Smooth muscle cell (in vitro differentiated cells): ENCODE measurements around the gene GABBR1. TPM values are rescaled to one million over a fixed set of nuclear protein-coding genes. Genes with fewer than 3 reads are reported as not detected.

Experiments used
- DNase-seq: peaks from one replicate; lab custom pipeline; 2025; ENCODE audit not compliant: unreplicated experiment; lab: John Stamatoyannopoulos, UW
- H2AFZ ChIP-seq: fragments of 200-600 bp; sonication (generic); 2 replicates; pipeline ENCODE4 v1.6.0; 2016; ENCODE audit warnings: antibody characterized with exemption, low read depth, mild to moderate bottlenecking
- H3F3A ChIP-seq: fragments of 200-600 bp; sonication (generic); 2 replicates; pipeline ENCODE4 v1.6.0; 2017; ENCODE audit warnings: antibody characterized with exemption, low read depth
- H3K27ac ChIP-seq: fragments of 200-600 bp; sonication (generic); 2 replicates; pipeline ENCODE4 v1.5.1; 2016; ENCODE audit warnings: low read depth, mild to moderate bottlenecking
- H3K27me3 ChIP-seq: fragments of 200-600 bp; sonication (generic); 2 replicates; pipeline ENCODE4 v1.6.1; 2016; ENCODE audit warnings: low read depth, mild to moderate bottlenecking
- H3K36me3 ChIP-seq: fragments of 200-600 bp; sonication (generic); 2 replicates; pipeline ENCODE4 v1.5.1; 2016; ENCODE audit warnings: low read depth
- H3K4me1 ChIP-seq: fragments of 200-600 bp; sonication (generic); 2 replicates; pipeline ENCODE4 v1.5.1; 2016; ENCODE audit warnings: low read depth
- H3K4me2 ChIP-seq: fragments of 200-600 bp; sonication (generic); 2 replicates; pipeline ENCODE4 v1.6.0; 2016; ENCODE audit warnings: mild to moderate bottlenecking
- H3K4me3 ChIP-seq: fragments of 200-600 bp; sonication (generic); 2 replicates; pipeline ENCODE4 v1.5.1; 2016; ENCODE audit warnings: mild to moderate bottlenecking
- H3K79me2 ChIP-seq: fragments of 200-600 bp; sonication (generic); 2 replicates; pipeline ENCODE4 v1.6.0; 2016; ENCODE audit warnings: low read depth, mild to moderate bottlenecking
- H3K9ac ChIP-seq: fragments of 200-600 bp; sonication (generic); 2 replicates; pipeline ENCODE4 v1.6.0; 2016; ENCODE audit warnings: low read depth
- H3K9me3 ChIP-seq: fragments of 200-600 bp; sonication (generic); replicated peaks from 2 replicates; pipeline ENCODE4 v1.5.1; 2016; ENCODE audit warnings: low read depth
- H4K20me1 ChIP-seq: fragments of 200-600 bp; sonication (generic); 2 replicates; pipeline ENCODE4 v1.6.0; 2016; ENCODE audit warnings: low read depth
- WGBS: methylation state at CpG from one replicate; pipeline ENCODE4 v1.1.7; 2016; ENCODE audit warnings: low lambda C conversion rate; 5-methylcytosine and 5-hydroxymethylcytosine counted together
- polyA plus RNA-seq: library from polyadenylated mRNA; unstranded; fragments of >200 nt; fragmentation: Nextera tagmentation; extraction: Ambion mirVana; gene quantifications from 2 replicates; pipeline ENCODE4 v1.2.1, GENCODE V29; 2016
- total RNA-seq: library from RNA; depleted of rRNA; stranded (reverse); fragments of >200 nt; gene quantifications from 2 replicates; pipeline ENCODE4 v1.2.3, GENCODE V29; 2014
- TF ChIP-seq, protein P1 (sequence below): fragments of 200-600 bp; sonication (generic); IDR thresholded peaks from 2 replicates; pipeline ENCODE4 v1.5.1; 2017; ENCODE audit warnings: borderline replicate concordance, mild to moderate bottlenecking, antibody characterized with exemption; ENCODE audit not compliant: insufficient read depth, poor library complexity, severe bottlenecking

GABBR1 gene
- total and polyA plus RNA-seq, 2 experiments from 2014 or later: 13.2 to 26.0 TPM

DNA sequence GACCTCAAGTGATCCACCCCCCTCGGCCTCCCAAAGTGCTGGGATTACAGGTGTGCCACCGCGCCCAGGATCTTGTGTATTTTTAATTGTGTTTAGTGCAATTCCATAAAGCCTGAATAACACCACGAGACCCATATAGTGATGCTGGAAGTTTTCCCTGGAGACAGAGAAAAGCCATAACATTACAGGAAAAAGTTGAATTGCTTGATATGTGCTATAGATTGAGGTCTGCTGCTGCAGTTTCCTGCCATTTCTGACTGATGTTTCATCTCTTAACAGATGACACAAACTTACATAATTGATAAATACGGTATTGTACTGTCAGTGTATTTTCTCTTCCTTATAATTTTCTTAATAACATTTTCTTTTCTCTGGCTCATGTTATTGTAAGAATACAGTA is 66.1 kb downstream of the GABBR1 start:
- no peak overlapping the region for H3K27ac ChIP-seq
- DNase-seq: no peak
- no peaks in the 10 kb centered on the region for H3K79me2 ChIP-seq
- no peaks in the 10 kb centered on the region for H4K20me1 ChIP-seq
- WGBS: 81% methylated on average over 5 of the region's 5 CpGs
- peaks cover 7% of the 10 kb centered on the region for H3K27me3 ChIP-seq
- no peak overlapping the region for H3K4me3 ChIP-seq
- no peaks in the 10 kb centered on the region for H3K4me1 ChIP-seq
- no peak overlapping the region for H3K4me2 ChIP-seq
- H3K9me3 ChIP-seq: no peaks in the 10 kb centered on the region
- no peaks in the 10 kb centered on the region for H3K36me3 ChIP-seq
- TF ChIP-seq, protein P1, sequence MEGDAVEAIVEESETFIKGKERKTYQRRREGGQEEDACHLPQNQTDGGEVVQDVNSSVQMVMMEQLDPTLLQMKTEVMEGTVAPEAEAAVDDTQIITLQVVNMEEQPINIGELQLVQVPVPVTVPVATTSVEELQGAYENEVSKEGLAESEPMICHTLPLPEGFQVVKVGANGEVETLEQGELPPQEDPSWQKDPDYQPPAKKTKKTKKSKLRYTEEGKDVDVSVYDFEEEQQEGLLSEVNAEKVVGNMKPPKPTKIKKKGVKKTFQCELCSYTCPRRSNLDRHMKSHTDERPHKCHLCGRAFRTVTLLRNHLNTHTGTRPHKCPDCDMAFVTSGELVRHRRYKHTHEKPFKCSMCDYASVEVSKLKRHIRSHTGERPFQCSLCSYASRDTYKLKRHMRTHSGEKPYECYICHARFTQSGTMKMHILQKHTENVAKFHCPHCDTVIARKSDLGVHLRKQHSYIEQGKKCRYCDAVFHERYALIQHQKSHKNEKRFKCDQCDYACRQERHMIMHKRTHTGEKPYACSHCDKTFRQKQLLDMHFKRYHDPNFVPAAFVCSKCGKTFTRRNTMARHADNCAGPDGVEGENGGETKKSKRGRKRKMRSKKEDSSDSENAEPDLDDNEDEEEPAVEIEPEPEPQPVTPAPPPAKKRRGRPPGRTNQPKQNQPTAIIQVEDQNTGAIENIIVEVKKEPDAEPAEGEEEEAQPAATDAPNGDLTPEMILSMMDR: no peak
- H3K9ac ChIP-seq: no peak overlapping the region
- no peak overlapping the region for H2AFZ ChIP-seq
- H3F3A ChIP-seq: no peaks in the 10 kb centered on the region

DNA sequence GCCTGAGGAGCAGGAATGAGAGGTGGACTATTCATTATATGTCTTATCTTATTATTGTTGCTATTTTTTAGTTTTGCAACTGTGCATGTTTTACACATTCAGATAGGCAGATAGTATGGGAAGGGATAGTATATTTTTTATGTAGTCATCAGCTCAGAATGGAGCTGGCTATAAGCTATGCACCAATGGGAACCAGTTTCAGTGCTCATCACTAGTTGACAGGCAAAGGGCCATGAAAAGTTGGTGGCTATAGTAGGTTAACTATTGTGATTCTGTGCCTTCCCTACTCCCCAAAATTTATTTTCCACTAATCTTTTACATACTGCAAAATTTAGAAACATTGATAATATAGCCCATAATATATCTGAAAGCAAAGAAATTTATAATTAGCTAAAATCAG is 68.1 kb downstream of the GABBR1 start:
- Histone ChIP-seq H3K9me3 (no peaks in the 10 kb centered on the region), H3K36me3 (no peaks in the 10 kb centered on the region), H3F3A (no peaks in the 10 kb centered on the region), H3K4me2 (no peak overlapping the region), H3K4me3 (no peak overlapping the region), H2AFZ (no peak overlapping the region), H3K79me2 (no peaks in the 10 kb centered on the region), H3K9ac (no peak overlapping the region), H3K27me3 (peaks cover 9% of the 10 kb centered on the region), H3K4me1 (no peaks in the 10 kb centered on the region), H4K20me1 (no peaks in the 10 kb centered on the region), H3K27ac (no peak overlapping the region)
- no peak for DNase-seq
- TF ChIP-seq, protein P1: no peak

DNA sequence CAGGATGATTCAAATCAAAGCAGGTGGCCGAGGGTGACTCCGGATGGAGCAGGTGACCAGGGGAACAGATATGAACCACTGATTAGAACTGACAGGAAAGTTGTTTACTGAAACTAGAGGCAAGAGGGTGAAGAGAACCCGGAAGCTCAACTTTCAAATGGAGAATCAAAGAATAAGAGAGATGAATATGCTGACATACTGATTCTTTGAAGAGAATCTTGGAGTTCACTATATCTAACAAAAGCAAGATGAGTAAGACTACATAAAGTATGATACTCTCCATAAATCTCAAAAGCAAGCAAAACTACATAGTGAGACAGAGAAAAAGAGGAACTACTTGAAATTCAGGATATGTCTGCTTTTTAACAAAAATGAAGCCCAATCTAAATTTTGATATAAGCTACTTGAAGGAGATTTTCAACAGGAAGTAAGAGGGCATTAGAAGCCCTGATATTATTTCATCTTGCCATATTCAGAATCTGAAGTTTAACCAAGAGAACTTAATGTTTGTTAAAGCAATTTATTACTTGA is 69.5 kb downstream of the GABBR1 start:
- H3K27ac ChIP-seq: no peak overlapping the region
- WGBS: 75% methylated on average over 3 of the region's 3 CpGs
- no peak overlapping the region for H3K9ac ChIP-seq
- no peaks in the 10 kb centered on the region for H3K36me3 ChIP-seq
- H3K79me2 ChIP-seq: no peaks in the 10 kb centered on the region
- no peak overlapping the region for H2AFZ ChIP-seq
- H3K4me2 ChIP-seq: no peak overlapping the region
- no peak overlapping the region for H3K4me3 ChIP-seq
- no peaks in the 10 kb centered on the region for H3F3A ChIP-seq
- no peaks in the 10 kb centered on the region for H3K4me1 ChIP-seq
- no peaks in the 10 kb centered on the region for H4K20me1 ChIP-seq
- DNase-seq: no peak
- TF ChIP-seq, protein P1: no peak
- H3K27me3 ChIP-seq: peaks cover 9% of the 10 kb centered on the region
- H3K9me3 ChIP-seq: no peaks in the 10 kb centered on the region

DNA sequence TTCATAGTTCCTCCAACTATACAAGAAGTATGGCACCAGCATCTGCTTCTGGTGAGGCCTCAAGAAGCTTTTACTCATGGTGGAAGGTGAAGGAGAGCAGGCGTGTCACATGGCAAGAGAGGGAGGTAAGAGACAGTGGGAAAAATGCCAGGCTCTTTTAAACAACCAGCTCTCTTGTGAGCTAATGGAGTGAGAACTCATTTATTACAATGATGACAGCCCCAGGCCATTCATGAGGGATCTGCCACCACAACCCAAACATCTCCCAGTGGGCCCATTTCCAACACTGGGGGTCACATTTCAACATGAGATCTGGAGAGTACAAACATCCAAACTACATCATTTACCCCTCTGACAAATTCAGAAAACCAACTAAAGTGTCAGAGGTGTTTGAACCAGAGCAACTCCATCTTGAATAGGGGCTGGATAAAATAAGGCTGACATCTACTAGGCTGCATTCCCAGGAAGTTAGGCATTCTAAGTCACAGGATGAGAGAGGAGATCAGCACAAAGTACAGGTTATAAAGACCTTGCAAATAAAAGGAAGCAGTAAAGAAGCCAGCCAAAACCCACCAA is 71.3 kb downstream of the GABBR1 start:
- no peaks in the 10 kb centered on the region for H3K4me1 ChIP-seq
- peaks cover 20% of the 10 kb centered on the region for H3K27me3 ChIP-seq
- TF ChIP-seq, protein P1: no peak
- no peaks in the 10 kb centered on the region for H3K36me3 ChIP-seq
- H3K27ac ChIP-seq: no peak overlapping the region
- H4K20me1 ChIP-seq: no peaks in the 10 kb centered on the region
- H3K9me3 ChIP-seq: no peaks in the 10 kb centered on the region
- no peak for DNase-seq
- no peak overlapping the region for H3K4me2 ChIP-seq
- no peaks in the 10 kb centered on the region for H3F3A ChIP-seq
- 88% methylated on average over 1 of the region's 1 CpG for WGBS
- no peaks in the 10 kb centered on the region for H3K79me2 ChIP-seq
- H3K4me3 ChIP-seq: no peak overlapping the region
- no peak overlapping the region for H3K9ac ChIP-seq
- no peak overlapping the region for H2AFZ ChIP-seq
